Measurements from ENCODE around the gene NCOA3. TPM values are rescaled to one million over a fixed set of nuclear protein-coding genes. Genes with fewer than 3 reads are reported as not detected.

NCOA3 gene
- polyA plus RNA-seq, 1 donor: 16.4 TPM

GRCh38 chr20:47689731-47690130 is 188.0 kb downstream of the NCOA3 start:
- peaks cover 2% of the 10 kb centered on the region for H3K4me1 ChIP-seq (ENCODE audit: control insufficient read depth, insufficient read depth, low read length)
- peaks cover 13% of the 10 kb centered on the region for H3K36me3 ChIP-seq (ENCODE audit: control insufficient read depth, insufficient read depth, low read length)
- no peak for DNase-seq
- no peaks in the 10 kb centered on the region for H3K27me3 ChIP-seq (ENCODE audit: control insufficient read depth, insufficient read depth, low read length)
- H3K27ac ChIP-seq (ENCODE audit: low read length): no peak overlapping the region
- no peak overlapping the region for H3K4me3 ChIP-seq (ENCODE audit: low read length)
- H3K9me3 ChIP-seq (ENCODE audit: control insufficient read depth, low read depth, low read length): peaks cover 17% of the 10 kb centered on the region
- no CpG with 5 or more reads among the region's 1 CpG for WGBS (ENCODE audit: insufficient coverage, low lambda C conversion rate)

- H3K36me3 ChIP-seq (ENCODE audit: control insufficient read depth, insufficient read depth, low read length): peaks cover 13% of the 10 kb centered on the region
- H3K27ac ChIP-seq (ENCODE audit: low read length): no peak overlapping the region
- no peak overlapping the region for H3K4me3 ChIP-seq (ENCODE audit: low read length)
- no peaks in the 10 kb centered on the region for H3K27me3 ChIP-seq (ENCODE audit: control insufficient read depth, insufficient read depth, low read length)
- H3K9me3 ChIP-seq (ENCODE audit: control insufficient read depth, low read depth, low read length): peaks cover 17% of the 10 kb centered on the region
- DNase-seq: no peak
- H3K4me1 ChIP-seq (ENCODE audit: control insufficient read depth, insufficient read depth, low read length): no peaks in the 10 kb centered on the region
Observed at GRCh38 chr20:47691625-47692024, 189.9 kb downstream of the NCOA3 start.

- H3K4me3 ChIP-seq (ENCODE audit: low read length): no peak overlapping the region
- peaks cover 8% of the 10 kb centered on the region for H3K36me3 ChIP-seq (ENCODE audit: control insufficient read depth, insufficient read depth, low read length)
- H3K4me1 ChIP-seq (ENCODE audit: control insufficient read depth, insufficient read depth, low read length): no peaks in the 10 kb centered on the region
- no peak for DNase-seq
- H3K27ac ChIP-seq (ENCODE audit: low read length): no peak overlapping the region
- H3K27me3 ChIP-seq (ENCODE audit: control insufficient read depth, insufficient read depth, low read length): no peaks in the 10 kb centered on the region
- peaks cover 17% of the 10 kb centered on the region for H3K9me3 ChIP-seq (ENCODE audit: control insufficient read depth, low read depth, low read length)
- WGBS (ENCODE audit: insufficient coverage, low lambda C conversion rate): no CpG with 5 or more reads among the region's 21 CpGs
Observed at GRCh38 chr20:47694021-47694818, 192.5 kb downstream of the NCOA3 start.

- DNase-seq: no peak
- no peak overlapping the region for H3K4me3 ChIP-seq (ENCODE audit: low read length)
- peaks cover 9% of the 10 kb centered on the region for H3K9me3 ChIP-seq (ENCODE audit: control insufficient read depth, low read depth, low read length)
- H3K27ac ChIP-seq (ENCODE audit: low read length): no peak overlapping the region
- H3K36me3 ChIP-seq (ENCODE audit: control insufficient read depth, insufficient read depth, low read length): peaks cover 2% of the 10 kb centered on the region
- WGBS (ENCODE audit: insufficient coverage, low lambda C conversion rate): no CpG with 5 or more reads among the region's 11 CpGs
- H3K4me1 ChIP-seq (ENCODE audit: control insufficient read depth, insufficient read depth, low read length): no peaks in the 10 kb centered on the region
- H3K27me3 ChIP-seq (ENCODE audit: control insufficient read depth, insufficient read depth, low read length): no peaks in the 10 kb centered on the region
Observed at GRCh38 chr20:47696856-47697255, 195.2 kb downstream of the NCOA3 start.

- H3K27me3 ChIP-seq (ENCODE audit: control insufficient read depth, insufficient read depth, low read length): no peaks in the 10 kb centered on the region
- H3K27ac ChIP-seq (ENCODE audit: low read length): no peak overlapping the region
- H3K4me3 ChIP-seq (ENCODE audit: low read length): no peak overlapping the region
- H3K4me1 ChIP-seq (ENCODE audit: control insufficient read depth, insufficient read depth, low read length): no peaks in the 10 kb centered on the region
- H3K9me3 ChIP-seq (ENCODE audit: control insufficient read depth, low read depth, low read length): peaks cover 9% of the 10 kb centered on the region
- WGBS (ENCODE audit: insufficient coverage, low lambda C conversion rate): no CpG with 5 or more reads among the region's 6 CpGs
- DNase-seq: no peak
- H3K36me3 ChIP-seq (ENCODE audit: control insufficient read depth, insufficient read depth, low read length): peaks cover 5% of the 10 kb centered on the region
Observed at GRCh38 chr20:47698142-47698541, 196.5 kb downstream of the NCOA3 start.

GRCh38 chr20:47699818-47700217 is 198.1 kb downstream of the NCOA3 start:
- Histone ChIP-seq H3K4me1 (ENCODE audit: control insufficient read depth, insufficient read depth, low read length) (no peaks in the 10 kb centered on the region), H3K9me3 (ENCODE audit: control insufficient read depth, low read depth, low read length) (no peaks in the 10 kb centered on the region), H3K27me3 (ENCODE audit: control insufficient read depth, insufficient read depth, low read length) (no peaks in the 10 kb centered on the region), H3K4me3 (ENCODE audit: low read length) (no peak overlapping the region), H3K27ac (ENCODE audit: low read length) (no peak overlapping the region), H3K36me3 (ENCODE audit: control insufficient read depth, insufficient read depth, low read length) (peaks cover 5% of the 10 kb centered on the region)
- DNase-seq: no peak
- no CpG with 5 or more reads among the region's 1 CpG for whole genome bisulfite sequencing (ENCODE audit: insufficient coverage, low lambda C conversion rate)

- Histone ChIP-seq H3K36me3 (ENCODE audit: control insufficient read depth, insufficient read depth, low read length) (peaks cover 5% of the 10 kb centered on the region), H3K27me3 (ENCODE audit: control insufficient read depth, insufficient read depth, low read length) (no peaks in the 10 kb centered on the region), H3K9me3 (ENCODE audit: control insufficient read depth, low read depth, low read length) (no peaks in the 10 kb centered on the region), H3K27ac (ENCODE audit: low read length) (no peak overlapping the region), H3K4me1 (ENCODE audit: control insufficient read depth, insufficient read depth, low read length) (no peaks in the 10 kb centered on the region), H3K4me3 (ENCODE audit: low read length) (no peak overlapping the region)
- no CpG with 5 or more reads among the region's 7 CpGs for WGBS (ENCODE audit: insufficient coverage, low lambda C conversion rate)
- no peak for DNase-seq
Observed at GRCh38 chr20:47700327-47700726, 198.6 kb downstream of the NCOA3 start.

GRCh38 chr20:47701612-47702011 is 199.9 kb downstream of the NCOA3 start:
- Histone ChIP-seq H3K36me3 (ENCODE audit: control insufficient read depth, insufficient read depth, low read length) (peaks cover 5% of the 10 kb centered on the region), H3K9me3 (ENCODE audit: control insufficient read depth, low read depth, low read length) (no peaks in the 10 kb centered on the region), H3K27ac (ENCODE audit: low read length) (no peak overlapping the region), H3K4me3 (ENCODE audit: low read length) (no peak overlapping the region), H3K27me3 (ENCODE audit: control insufficient read depth, insufficient read depth, low read length) (no peaks in the 10 kb centered on the region), H3K4me1 (ENCODE audit: control insufficient read depth, insufficient read depth, low read length) (no peaks in the 10 kb centered on the region)
- no peak for DNase-seq
- 100% methylated on average over 2 of the region's 15 CpGs for WGBS (ENCODE audit: insufficient coverage, low lambda C conversion rate)

GRCh38 chr20:47703748-47704147 is 202.1 kb downstream of the NCOA3 start:
- H3K4me1 ChIP-seq (ENCODE audit: control insufficient read depth, insufficient read depth, low read length): peaks cover 3% of the 10 kb centered on the region
- H3K4me3 ChIP-seq (ENCODE audit: low read length): no peak overlapping the region
- no peaks in the 10 kb centered on the region for H3K9me3 ChIP-seq (ENCODE audit: control insufficient read depth, low read depth, low read length)
- H3K27ac ChIP-seq (ENCODE audit: low read length): no peak overlapping the region
- peaks cover 5% of the 10 kb centered on the region for H3K36me3 ChIP-seq (ENCODE audit: control insufficient read depth, insufficient read depth, low read length)
- no peak for DNase-seq
- no peaks in the 10 kb centered on the region for H3K27me3 ChIP-seq (ENCODE audit: control insufficient read depth, insufficient read depth, low read length)
- WGBS (ENCODE audit: insufficient coverage, low lambda C conversion rate): 80% methylated on average over 3 of the region's 5 CpGs

GRCh38 chr20:47704746-47705496 is 203.2 kb downstream of the NCOA3 start:
- no peaks in the 10 kb centered on the region for H3K27me3 ChIP-seq (ENCODE audit: control insufficient read depth, insufficient read depth, low read length)
- H3K4me3 ChIP-seq (ENCODE audit: low read length): no peak overlapping the region
- H3K27ac ChIP-seq (ENCODE audit: low read length): no peak overlapping the region
- WGBS (ENCODE audit: insufficient coverage, low lambda C conversion rate): 33% methylated on average over 1 of the region's 15 CpGs
- no peaks in the 10 kb centered on the region for H3K9me3 ChIP-seq (ENCODE audit: control insufficient read depth, low read depth, low read length)
- no peak for DNase-seq
- peaks cover 3% of the 10 kb centered on the region for H3K4me1 ChIP-seq (ENCODE audit: control insufficient read depth, insufficient read depth, low read length)
- H3K36me3 ChIP-seq (ENCODE audit: control insufficient read depth, insufficient read depth, low read length): peaks cover 3% of the 10 kb centered on the region

Data from large intestine (tissue), 3 donors.